ENCODE results near the gene ABCA8. TPM values are rescaled to one million over a fixed set of nuclear protein-coding genes. Genes with fewer than 3 reads are reported as not detected.

ABCA8 gene
- total and polyA plus RNA-seq, 9 donors = 12.7 to 31.6 (median 26.6) TPM

DNA sequence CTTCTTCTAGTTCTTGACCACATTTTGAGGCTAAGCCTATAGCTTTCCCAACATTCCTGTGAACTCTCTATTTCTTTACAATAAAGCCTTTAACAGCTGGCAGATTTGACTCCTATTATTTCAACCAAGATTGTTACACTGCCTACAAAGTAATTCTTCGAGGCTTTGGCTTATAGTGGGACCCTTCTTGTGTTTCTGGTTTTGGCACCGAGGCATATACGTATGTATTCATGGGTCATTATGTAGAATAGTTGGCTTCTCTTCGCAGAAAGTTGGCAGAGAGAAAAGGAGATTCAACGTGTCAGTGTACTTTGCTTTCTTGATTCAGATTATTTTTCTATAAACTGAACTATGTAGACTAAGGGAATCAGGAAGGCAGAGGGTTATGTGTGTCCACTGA is 102.2 kb downstream of the ABCA8 start:
- WGBS (ENCODE audit: insufficient coverage) = 50% methylated on average over 3 of the region's 5 CpGs
- peaks cover 34% of the 10 kb centered on the region for H3K4me1 ChIP-seq (ENCODE audit: control insufficient read depth, insufficient read depth, low read length)
- peak; percentile 63 for DNase-seq
- no peak overlapping the region for H3K4me3 ChIP-seq (ENCODE audit: low read length)
- peak overlapping the region; percentile 93 for H3K27ac ChIP-seq (ENCODE audit: low read length)
- no peaks in the 10 kb centered on the region for H3K9me3 ChIP-seq (replicated peaks; ENCODE audit: control insufficient read depth, low read depth, low read length)
- no peaks in the 10 kb centered on the region for H3K27me3 ChIP-seq (ENCODE audit: control insufficient read depth, insufficient read depth, low read length)
- no peaks in the 10 kb centered on the region for H3K36me3 ChIP-seq (ENCODE audit: control insufficient read depth, insufficient read depth, low read length)

DNA sequence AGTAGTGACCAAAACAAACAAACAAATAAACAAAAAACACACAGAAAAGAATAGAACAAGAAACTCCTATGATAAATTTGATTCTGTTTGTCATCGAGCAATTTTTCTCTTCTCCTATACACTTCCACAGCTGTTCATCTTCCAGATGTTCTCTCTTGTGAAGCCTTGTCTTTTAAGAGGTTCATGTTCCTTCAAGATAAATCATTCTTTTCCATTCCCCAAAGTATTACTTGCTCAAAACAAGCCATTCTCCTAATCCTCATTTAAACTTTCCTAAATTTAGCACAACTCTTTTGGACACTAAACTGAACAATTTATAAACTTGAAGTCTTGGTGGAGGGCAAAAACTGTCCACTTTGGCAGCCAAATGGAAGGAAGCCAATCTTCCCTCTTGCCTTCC is 103.3 kb downstream of the ABCA8 start:
- Histone ChIP-seq H3K4me3 (ENCODE audit: low read length) (no peak overlapping the region), H3K36me3 (ENCODE audit: control insufficient read depth, insufficient read depth, low read length) (no peaks in the 10 kb centered on the region), H3K27ac (ENCODE audit: low read length) (peak overlapping the region; percentile 93), H3K9me3 (replicated peaks; ENCODE audit: control insufficient read depth, low read depth, low read length) (no peaks in the 10 kb centered on the region), H3K27me3 (ENCODE audit: control insufficient read depth, insufficient read depth, low read length) (no peaks in the 10 kb centered on the region), H3K4me1 (ENCODE audit: control insufficient read depth, insufficient read depth, low read length) (peaks cover 37% of the 10 kb centered on the region)
- no CpG with 5 or more reads among the region's 1 CpG for WGBS (ENCODE audit: insufficient coverage)
- DNase-seq = peak; percentile 97

DNA sequence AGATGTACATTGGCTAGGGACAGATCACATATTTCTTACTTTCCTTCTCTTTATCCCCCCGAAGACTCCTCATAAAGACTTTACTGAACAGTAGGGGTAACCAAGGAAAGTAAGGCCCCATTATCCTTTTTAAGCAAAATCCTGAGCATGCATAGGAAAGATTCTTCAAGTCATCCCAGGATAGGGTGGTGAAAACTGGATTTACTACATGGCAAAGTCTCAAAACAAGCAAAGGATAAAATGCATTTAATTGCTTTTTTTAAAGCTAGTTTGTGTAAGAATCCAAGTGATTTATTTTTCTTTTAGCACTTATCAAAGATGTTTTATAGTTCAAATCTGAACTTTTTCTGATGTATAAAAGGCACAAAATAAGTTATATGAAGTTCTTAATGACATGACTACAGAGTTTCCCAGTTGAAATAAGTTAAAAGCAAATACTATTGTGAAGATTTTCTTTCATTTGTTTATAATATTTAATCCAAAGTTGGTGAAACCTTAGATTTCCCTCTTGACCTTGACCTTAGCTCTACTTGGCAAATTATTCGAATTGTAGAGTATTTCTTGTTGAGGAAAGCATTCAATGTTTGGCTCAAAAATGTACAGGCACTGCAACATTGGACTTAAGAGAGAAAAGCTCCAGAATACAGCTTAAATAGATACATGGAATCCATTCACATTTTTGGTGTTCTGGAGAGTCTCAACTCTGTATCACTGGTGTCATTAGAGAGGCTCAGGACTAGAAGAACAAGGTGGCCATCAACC is 104.3 kb downstream of the ABCA8 start:
- Histone ChIP-seq H3K27ac (ENCODE audit: low read length) (peak overlapping the region; percentile 70), H3K9me3 (replicated peaks; ENCODE audit: control insufficient read depth, low read depth, low read length) (no peaks in the 10 kb centered on the region), H3K4me3 (ENCODE audit: low read length) (no peak overlapping the region), H3K36me3 (ENCODE audit: control insufficient read depth, insufficient read depth, low read length) (no peaks in the 10 kb centered on the region), H3K4me1 (ENCODE audit: control insufficient read depth, insufficient read depth, low read length) (peaks cover 37% of the 10 kb centered on the region), H3K27me3 (ENCODE audit: control insufficient read depth, insufficient read depth, low read length) (no peaks in the 10 kb centered on the region)
- peak; percentile 93 for DNase-seq
- no CpG with 5 or more reads among the region's 2 CpGs for WGBS (ENCODE audit: insufficient coverage)

DNA sequence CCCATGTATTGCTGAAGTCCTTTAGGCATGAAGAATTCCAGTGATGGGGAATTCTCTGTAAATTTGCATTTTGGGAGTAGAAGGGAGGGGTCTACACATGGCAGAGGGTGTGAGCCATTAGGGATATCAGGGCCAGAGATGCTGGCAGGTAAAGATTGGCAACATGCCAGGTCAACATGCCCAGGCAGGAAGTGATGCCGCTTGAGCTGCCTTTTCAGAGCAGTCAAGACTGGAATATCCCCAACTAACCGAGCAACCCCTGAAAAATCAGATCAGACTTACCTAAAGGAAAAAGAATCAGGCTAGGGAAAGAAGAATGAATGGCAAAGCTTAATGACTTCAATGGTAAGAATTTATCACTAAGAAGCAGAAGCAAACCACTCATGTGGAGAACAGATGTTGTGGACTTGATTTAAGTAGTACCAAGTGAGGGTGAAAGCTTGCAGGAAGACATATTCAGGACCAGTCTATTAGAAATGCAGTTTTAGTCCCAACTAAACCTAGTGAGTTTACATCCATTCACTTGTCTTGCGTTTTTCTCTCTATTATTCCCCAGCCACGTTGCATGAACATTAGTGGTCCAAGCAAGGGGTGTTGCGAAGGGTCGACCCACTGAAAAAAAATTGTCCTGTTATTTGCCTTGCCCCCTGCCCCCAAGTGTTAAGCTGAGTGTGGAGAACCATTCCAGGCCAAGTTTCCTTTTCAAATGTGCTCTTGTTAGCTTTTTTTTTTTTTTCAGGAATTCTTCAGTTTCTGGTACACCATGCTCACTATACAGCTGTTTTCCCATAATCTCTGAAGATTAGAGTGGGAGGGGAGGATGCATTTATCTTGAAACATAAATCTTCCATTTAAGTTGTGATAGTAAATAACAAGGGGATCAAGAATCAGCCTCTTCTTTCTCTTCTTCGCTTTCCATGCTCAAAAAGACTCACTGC is 105.2 kb downstream of the ABCA8 start:
- WGBS (ENCODE audit: insufficient coverage) = 37% methylated on average over 4 of the region's 7 CpGs
- DNase-seq = peak; percentile 75

DNA sequence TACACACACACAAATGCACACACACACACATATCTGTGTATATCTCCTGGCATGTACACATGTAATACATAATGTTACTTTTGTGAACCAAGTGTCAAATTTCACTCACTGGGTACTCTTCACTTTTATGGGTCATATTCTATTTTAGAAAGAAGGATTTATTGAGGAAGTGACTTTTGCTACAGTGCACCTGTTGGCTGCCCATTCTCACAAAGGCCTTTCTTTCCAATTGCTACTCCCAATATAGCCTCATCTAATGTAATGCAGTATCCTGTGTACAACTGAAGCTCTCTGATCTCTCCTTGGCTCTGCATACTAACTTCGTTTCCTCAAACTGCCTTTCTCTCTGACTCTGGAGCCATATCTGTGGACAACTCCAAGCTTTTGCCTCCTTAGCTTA is 107.5 kb downstream of the ABCA8 start:
- WGBS (ENCODE audit: insufficient coverage) = 42% methylated on average over 1 of the region's 1 CpG
- no peaks in the 10 kb centered on the region for H3K36me3 ChIP-seq (ENCODE audit: control insufficient read depth, insufficient read depth, low read length)
- H3K4me1 ChIP-seq (ENCODE audit: control insufficient read depth, insufficient read depth, low read length) = peaks cover 26% of the 10 kb centered on the region
- no peaks in the 10 kb centered on the region for H3K27me3 ChIP-seq (ENCODE audit: control insufficient read depth, insufficient read depth, low read length)
- H3K9me3 ChIP-seq (replicated peaks; ENCODE audit: control insufficient read depth, low read depth, low read length) = no peaks in the 10 kb centered on the region
- peak; percentile 57 for DNase-seq
- H3K4me3 ChIP-seq (ENCODE audit: low read length) = no peak overlapping the region
- H3K27ac ChIP-seq (ENCODE audit: low read length) = peak overlapping the region; percentile 69

More for the DNA sequence above, 105.2 kb downstream of the ABCA8 start:
- peaks cover 35% of the 10 kb centered on the region for H3K4me1 ChIP-seq (ENCODE audit: control insufficient read depth, insufficient read depth, low read length)
- H3K36me3 ChIP-seq (ENCODE audit: control insufficient read depth, insufficient read depth, low read length) = no peaks in the 10 kb centered on the region
- peak overlapping the region; percentile 70 for H3K27ac ChIP-seq (ENCODE audit: low read length)
- H3K9me3 ChIP-seq (replicated peaks; ENCODE audit: control insufficient read depth, low read depth, low read length) = no peaks in the 10 kb centered on the region
- H3K4me3 ChIP-seq (ENCODE audit: low read length) = no peak overlapping the region
- H3K27me3 ChIP-seq (ENCODE audit: control insufficient read depth, insufficient read depth, low read length) = no peaks in the 10 kb centered on the region

DNA sequence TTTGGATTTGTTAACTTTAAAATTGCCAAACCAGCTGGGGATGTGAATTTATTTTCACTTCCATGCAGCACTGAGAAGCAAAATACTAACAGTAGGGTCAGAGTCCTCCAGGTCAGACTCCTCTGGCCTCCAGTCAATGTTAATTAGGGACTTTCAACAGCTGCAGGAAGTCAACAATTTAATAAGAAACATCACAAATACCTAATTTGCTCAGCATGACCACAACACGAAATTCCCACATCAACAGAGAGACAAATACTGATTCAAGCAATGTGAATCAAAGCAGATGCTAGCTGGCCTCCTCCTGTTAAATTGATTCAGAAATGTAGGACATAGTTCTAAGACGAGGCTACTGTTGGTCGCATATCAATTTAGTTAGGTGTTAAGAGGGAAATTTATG is 111.7 kb downstream of the ABCA8 start:
- H3K27ac ChIP-seq (ENCODE audit: low read length) = peak overlapping the region; percentile 13

DNA sequence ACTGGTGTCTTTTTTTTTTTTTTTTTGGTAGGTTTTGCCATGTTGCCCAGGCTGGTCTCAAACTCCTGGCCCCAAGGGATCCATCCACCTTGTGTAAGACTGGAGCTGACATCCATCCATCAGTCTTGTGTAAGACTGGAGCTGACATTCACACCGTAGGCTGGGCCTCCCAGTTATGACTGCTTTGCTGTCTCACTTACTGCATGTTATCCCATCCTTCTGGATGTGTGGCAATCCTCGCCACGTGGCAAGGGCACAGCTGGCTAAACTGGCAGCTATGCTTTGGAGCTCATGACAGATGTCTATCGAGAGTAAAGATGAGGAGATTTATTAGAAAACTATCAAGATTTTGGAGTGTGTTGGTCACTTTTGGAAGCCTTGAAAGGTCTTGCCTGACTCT is 115.1 kb downstream of the ABCA8 start:
- no peaks in the 10 kb centered on the region for H3K36me3 ChIP-seq (ENCODE audit: control insufficient read depth, insufficient read depth, low read length)
- H3K27me3 ChIP-seq (ENCODE audit: control insufficient read depth, insufficient read depth, low read length) = no peaks in the 10 kb centered on the region
- 40% methylated on average over 1 of the region's 4 CpGs for WGBS (ENCODE audit: insufficient coverage)
- H3K9me3 ChIP-seq (replicated peaks; ENCODE audit: control insufficient read depth, low read depth, low read length) = no peaks in the 10 kb centered on the region
- DNase-seq = peak; percentile 50
- H3K4me3 ChIP-seq (ENCODE audit: low read length) = no peak overlapping the region
- no peak overlapping the region for H3K27ac ChIP-seq (ENCODE audit: low read length)
- peaks cover 11% of the 10 kb centered on the region for H3K4me1 ChIP-seq (ENCODE audit: control insufficient read depth, insufficient read depth, low read length)

More for the DNA sequence above, 111.7 kb downstream of the ABCA8 start:
- WGBS (ENCODE audit: insufficient coverage) = no CpG with 5 or more reads among the region's 3 CpGs
- Histone ChIP-seq H3K4me3 (ENCODE audit: low read length) (no peak overlapping the region), H3K36me3 (ENCODE audit: control insufficient read depth, insufficient read depth, low read length) (no peaks in the 10 kb centered on the region), H3K9me3 (replicated peaks; ENCODE audit: control insufficient read depth, low read depth, low read length) (no peaks in the 10 kb centered on the region), H3K4me1 (ENCODE audit: control insufficient read depth, insufficient read depth, low read length) (peaks cover 17% of the 10 kb centered on the region), H3K27me3 (ENCODE audit: control insufficient read depth, insufficient read depth, low read length) (no peaks in the 10 kb centered on the region)
- DNase-seq = peak; percentile 80

DNA sequence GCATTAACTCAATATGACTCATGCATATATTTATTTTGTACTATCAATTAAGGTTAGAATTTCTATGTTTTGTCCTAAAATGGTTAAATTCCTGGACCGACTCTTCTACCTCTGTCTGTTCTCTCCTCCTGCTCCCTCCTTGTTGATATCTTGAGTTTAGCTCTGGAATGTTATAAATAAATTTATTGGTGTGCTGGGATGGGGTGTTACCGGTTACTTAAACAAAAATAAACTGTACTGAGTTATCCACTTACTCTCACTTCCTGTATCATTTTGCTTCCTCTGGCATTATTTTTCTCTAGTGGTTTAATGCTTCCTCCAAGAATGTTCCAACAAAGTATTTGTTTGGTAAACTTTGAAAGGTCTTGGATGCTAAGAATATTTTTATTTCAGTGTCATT is 120.1 kb downstream of the ABCA8 start:
- peaks cover 7% of the 10 kb centered on the region for H3K4me1 ChIP-seq (ENCODE audit: control insufficient read depth, insufficient read depth, low read length)
- H3K36me3 ChIP-seq (ENCODE audit: control insufficient read depth, insufficient read depth, low read length) = no peaks in the 10 kb centered on the region
- WGBS (ENCODE audit: insufficient coverage) = no CpG with 5 or more reads among the region's 2 CpGs
- H3K27ac ChIP-seq (ENCODE audit: low read length) = no peak overlapping the region
- peak; percentile 74 for DNase-seq
- H3K9me3 ChIP-seq (replicated peaks; ENCODE audit: control insufficient read depth, low read depth, low read length) = no peaks in the 10 kb centered on the region
- H3K27me3 ChIP-seq (ENCODE audit: control insufficient read depth, insufficient read depth, low read length) = no peaks in the 10 kb centered on the region
- H3K4me3 ChIP-seq (ENCODE audit: low read length) = no peak overlapping the region

DNA sequence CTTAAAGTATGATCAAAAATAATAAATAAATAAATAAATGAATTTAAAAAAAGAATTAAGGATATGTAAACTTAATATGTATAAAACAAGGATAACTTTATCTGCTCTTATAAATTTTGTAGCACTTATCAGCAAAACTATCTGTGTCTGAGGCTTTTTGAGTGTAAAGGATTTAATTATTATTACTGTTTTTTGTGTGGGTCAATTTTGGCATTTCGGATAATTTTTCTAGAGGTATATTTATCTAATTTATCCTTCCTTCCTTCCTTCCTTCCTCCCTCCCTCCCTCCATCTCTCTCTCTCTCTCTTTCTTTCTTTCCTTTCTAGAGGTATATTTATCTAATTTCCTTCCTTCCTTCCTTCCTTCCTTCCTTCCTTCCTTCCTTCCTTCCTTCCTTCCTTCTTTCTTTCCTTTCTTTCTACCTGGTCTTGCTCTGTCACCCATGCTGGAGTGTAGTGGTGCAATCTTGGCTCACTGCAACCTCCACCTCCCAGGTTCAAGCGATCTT is 120.8 kb downstream of the ABCA8 start:
- Histone ChIP-seq H3K4me3 (ENCODE audit: low read length) (no peak overlapping the region), H3K27ac (ENCODE audit: low read length) (no peak overlapping the region)
- no CpG with 5 or more reads among the region's 2 CpGs for WGBS (ENCODE audit: insufficient coverage)

More for the DNA sequence above, 120.8 kb downstream of the ABCA8 start:
- H3K36me3 ChIP-seq (ENCODE audit: control insufficient read depth, insufficient read depth, low read length) = no peaks in the 10 kb centered on the region
- H3K4me1 ChIP-seq (ENCODE audit: control insufficient read depth, insufficient read depth, low read length) = peaks cover 6% of the 10 kb centered on the region
- no peak for DNase-seq
- no peaks in the 10 kb centered on the region for H3K9me3 ChIP-seq (replicated peaks; ENCODE audit: control insufficient read depth, low read depth, low read length)
- H3K27me3 ChIP-seq (ENCODE audit: control insufficient read depth, insufficient read depth, low read length) = no peaks in the 10 kb centered on the region

All from muscle of leg (tissue), 11 donors.